Endothelial cell of umbilical vein (primary cell): ENCODE results near the gene CTDP1. TPM values are rescaled to one million over a fixed set of nuclear protein-coding genes. Genes with fewer than 3 reads are reported as not detected.

Source experiments
- BruUV-seq: library from RNA; stranded (reverse); fragments of 400-500 nt; replicated peaks from 2 replicates; lab custom pipeline; 2021; lab: Mats Ljungman, UMichigan
- CTCF ChIA-PET: fragments of 300-600, 350-600 bp; sonication (Branson Sonifier 250); formaldehyde crosslinking; loops from one replicate; lab custom pipeline; 2021; ENCODE audit warnings: antibody characterized with exemption, inconsistent platforms; lab: Charles Lee
- POLR2A ChIA-PET: fragments of 300-600, 350-600 bp; sonication (Branson Sonifier 250); formaldehyde crosslinking; loops from one replicate; lab custom pipeline; 2021; ENCODE audit warnings: antibody characterized with exemption, inconsistent platforms; lab: Charles Lee
- DNase-seq: peaks from one replicate; pipeline ENCODE4 v3.0.0-alpha.2; 2011; ENCODE audit warnings: low read depth, low spot score
- FAIRE-seq: peaks from 2 replicates; lab custom pipeline; 2011; peaks lifted over from hg19 to GRCh38; lab: Jason Lieb, UNC
- H2AFZ ChIP-seq: 2 replicates; pipeline ENCODE4 v1.6.0; 2012; ENCODE audit warnings: low read depth, low read length, control low read depth, inconsistent platforms
- H3K27ac ChIP-seq: 2 replicates; pipeline ENCODE4 v1.5.1; 2011; ENCODE audit warnings: low read depth, mild to moderate bottlenecking, control low read depth, low read length, moderate library complexity; ENCODE audit not compliant: insufficient read depth
- H3K27me3 ChIP-seq, 2 experiments: 2 replicates each; pipeline versions ENCODE4 v1.6.0 to v1.6.1; 2011; ENCODE audit warnings: low read length in 2 of 2, mixed read lengths in 1 of 2; ENCODE audit not compliant: control insufficient read depth in 2 of 2, insufficient read depth in 2 of 2
- H3K36me3 ChIP-seq, 2 experiments: 2 replicates in 1 of 2; 3 replicates in 1 of 2; pipeline ENCODE4 v1.5.1; 2011; ENCODE audit warnings: low read length in 2 of 2, mild to moderate bottlenecking in 1 of 2, moderate library complexity in 1 of 2; ENCODE audit not compliant: control insufficient read depth in 2 of 2, insufficient read depth in 2 of 2; ENCODE audit errors: extremely low read depth in 1 of 2
- H3K4me1 ChIP-seq: 3 replicates; pipeline ENCODE4 v1.5.1; 2011; ENCODE audit warnings: mild to moderate bottlenecking, low read length; ENCODE audit not compliant: control insufficient read depth, insufficient read depth; ENCODE audit errors: extremely low read depth
- H3K4me2 ChIP-seq: 2 replicates; pipeline ENCODE4 v1.6.1; 2011; ENCODE audit warnings: low read length, control low read depth, mixed read lengths; ENCODE audit not compliant: insufficient read depth
- H3K4me3 ChIP-seq, 3 experiments: fragments of 200-600 bp in 1 of 3; sonication (generic), shearing (Covaris generic) in 1 of 3; replicated peaks in 1 of 3; 2 replicates each; pipeline ENCODE4 v1.5.1; 2011 to 2016; ENCODE audit warnings: control low read depth in 3 of 3, low read length in 3 of 3, mild to moderate bottlenecking in 2 of 3, inconsistent platforms in 1 of 3, low read depth in 1 of 3, moderate library complexity in 1 of 3; ENCODE audit not compliant: insufficient read depth in 1 of 3
- H3K79me2 ChIP-seq: 2 replicates; pipeline ENCODE4 v1.6.0; 2012; ENCODE audit warnings: low read length, inconsistent platforms; ENCODE audit not compliant: control insufficient read depth, insufficient read depth
- H3K9ac ChIP-seq: replicated peaks from 2 replicates; pipeline ENCODE3; 2011; ENCODE audit warnings: low read length, control low read depth; ENCODE audit not compliant: insufficient read depth; ENCODE audit errors: extremely low read depth
- H3K9me1 ChIP-seq: replicated peaks from 3 replicates; pipeline ENCODE4 v1.6.0; 2011; ENCODE audit warnings: mild to moderate bottlenecking, low read length; ENCODE audit not compliant: control insufficient read depth, insufficient read depth; ENCODE audit errors: extremely low read depth
- H3K9me3 ChIP-seq: replicated peaks from 2 replicates; pipeline ENCODE4 v1.5.1; 2012; ENCODE audit warnings: low read length, inconsistent platforms; ENCODE audit not compliant: control insufficient read depth, insufficient read depth
- H4K20me1 ChIP-seq: replicated peaks from 2 replicates; pipeline ENCODE3; 2011; ENCODE audit warnings: mild to moderate bottlenecking, low read length; ENCODE audit not compliant: control insufficient read depth, insufficient read depth; ENCODE audit errors: extremely low read depth
- CTCF ChIP-seq, 2 donors: IDR thresholded peaks; 1 replicate in 1 of 2; 2 replicates in 1 of 2; pipeline ENCODE4 v1.5.1; 2011; ENCODE audit warnings: low read length in 2 of 2, mild to moderate bottlenecking in 2 of 2, moderate library complexity in 2 of 2, control low read depth in 1 of 2, inconsistent platforms in 1 of 2, low read depth in 1 of 2; ENCODE audit not compliant: insufficient read depth in 1 of 2; ENCODE audit errors: extremely low read depth in 1 of 2
- EZH2 ChIP-seq: IDR thresholded peaks from 2 replicates; pipeline ENCODE4 v1.6.1; 2012; ENCODE audit warnings: borderline replicate concordance, low read depth, mild to moderate bottlenecking, moderate library complexity, low read length, inconsistent platforms; ENCODE audit not compliant: severe bottlenecking
- FOS ChIP-seq: IDR thresholded peaks from 2 replicates; pipeline ENCODE4 v1.6.1; 2011; ENCODE audit warnings: mild to moderate bottlenecking, low read length, moderate library complexity, borderline replicate concordance; ENCODE audit not compliant: insufficient read depth
- GATA2 ChIP-seq: IDR thresholded peaks from 2 replicates; pipeline ENCODE4 v1.7.0; 2011; ENCODE audit warnings: low read depth, mild to moderate bottlenecking, moderate library complexity, mixed read lengths, low read length; ENCODE audit not compliant: insufficient read length, insufficient read depth
- JUN ChIP-seq: IDR thresholded peaks from 2 replicates; pipeline ENCODE4 v1.6.1; 2011; ENCODE audit warnings: borderline replicate concordance, low read depth; ENCODE audit not compliant: insufficient read length, insufficient read depth
- MAX ChIP-seq: IDR thresholded peaks from 2 replicates; pipeline ENCODE4 v1.6.1; 2011; ENCODE audit not compliant: insufficient read depth, insufficient read length
- MYC ChIP-seq: IDR thresholded peaks from one replicate; pipeline ENCODE4 v1.6.1; 2011; ENCODE audit warnings: mild to moderate bottlenecking, low read depth, low read length
- POLR2A ChIP-seq: IDR thresholded peaks from 2 replicates; pipeline ENCODE4 v1.6.1; 2012; ENCODE audit warnings: low read depth, mild to moderate bottlenecking, control low read depth, low read length
- POLR2AphosphoS5 ChIP-seq: IDR thresholded peaks from 2 replicates; pipeline ENCODE4 v1.6.1; 2012; ENCODE audit warnings: low read depth, mild to moderate bottlenecking, control low read depth, low read length, moderate library complexity; ENCODE audit not compliant: insufficient read depth
- dilution Hi-C: fragments of 300-500 bp; cut with MboI; formaldehyde crosslinking; loops from one replicate; pipeline ENCODE4 v1.15.0; 2019; ENCODE audit warnings: low sequenced_read_pairs; ENCODE audit not compliant: extremely low pct_ligation_motif_present
- intact Hi-C: fragments of 100-400 bp; cut with micrococcal nuclease; formaldehyde crosslinking; loops from one replicate; pipeline ENCODE4 v1.10.0; 2022
- polyA plus RNA-seq, 4 experiments: library from polyadenylated mRNA; depleted of rRNA in 3 of 4; stranded (reverse) in 3 of 4; unstranded in 1 of 4; fragments of >200 nt; gene quantifications; 2 replicates each; pipeline versions ENCODE4 v1.2.1 to v1.2.3, GENCODE V29; 2011 to 2012; ENCODE audit warnings: missing spikeins in 1 of 4
- total RNA-seq: library from RNA; stranded (reverse); gene quantifications from 2 replicates; pipeline ENCODE4 v1.2.3, GENCODE V29; 2021

The CTDP1 gene
- total and polyA plus RNA-seq, 2 donors (not counting 3 experiments of a cell fraction or from before 2014, with no cell fraction given), result 15.3 to 27.6 TPM

GRCh38 chr18:79647307-79647706 lies 32.3 kb upstream of the CTDP1 start:
- dilution Hi-C loops (no loop called here), intact Hi-C loops (no loop called here)
- no peaks in the 10 kb centered on the region for H3K9me1 ChIP-seq
- H3K9ac ChIP-seq, result no peak overlapping the region
- DNase-seq (no peak), FAIRE-seq (no peak)
- POLR2A ChIA-PET, result no interaction called here
- H3K27me3 ChIP-seq, result peaks cover 1 to 2% of the 10 kb centered on the region in 2 experiments
- no peaks in the 10 kb centered on the region for H3K4me1 ChIP-seq
- no peak overlapping the region for H3K27ac ChIP-seq
- no peak overlapping the region for H3K4me3 ChIP-seq
- no peaks in the 10 kb centered on the region for H3K9me3 ChIP-seq
- H3K4me2 ChIP-seq, result no peak overlapping the region
- H4K20me1 ChIP-seq, result no peaks in the 10 kb centered on the region
- no peaks in the 10 kb centered on the region for H3K79me2 ChIP-seq
- no peak overlapping the region for H2AFZ ChIP-seq
- no peak for TF ChIP-seq POLR2AphosphoS5
- TF ChIP-seq FOS, result no peak
- TF ChIP-seq JUN, result no peak
- no peak for TF ChIP-seq EZH2
- no peak for TF ChIP-seq MYC
- no peak for TF ChIP-seq POLR2A
- no peak for TF ChIP-seq CTCF (IDR thresholded peaks at IDR 0.05; ENCODE audit: extremely low read depth in 1 of 2, insufficient read depth in 1 of 2, low read depth in 1 of 2, low read length in 2 of 2)
- TF ChIP-seq MAX, result no peak
- TF ChIP-seq GATA2, result no peak
- H3K36me3 ChIP-seq, result no peaks in the 10 kb centered on the region
- BruUV-seq, result no TSS peak
- CTCF ChIA-PET, result no interaction called here
